Fibroblast of lung (primary cell): ENCODE data around the gene MTNR1A. TPM values are rescaled to one million over a fixed set of nuclear protein-coding genes. Genes with fewer than 3 reads are reported as not detected.

Experiments
- DNase-seq, 2 donors: peaks; one replicate each; pipeline versions ENCODE4 v3.0.0 to v3.0.0-alpha.2; 2010; ENCODE audit warnings: low read depth in 2 of 2
- H2AFZ ChIP-seq: 2 replicates; pipeline ENCODE4 v1.5.1; 2012; ENCODE audit warnings: low read length, control low read depth, inconsistent platforms
- H3K27ac ChIP-seq: 2 replicates; pipeline ENCODE4 v1.5.1; 2011; ENCODE audit warnings: low read length, control low read depth; ENCODE audit not compliant: insufficient read depth
- H3K27me3 ChIP-seq: 2 replicates; pipeline ENCODE4 v1.5.1; 2011; ENCODE audit warnings: mild to moderate bottlenecking, low read length; ENCODE audit not compliant: control insufficient read depth, insufficient read depth
- H3K36me3 ChIP-seq: 2 replicates; pipeline ENCODE4 v1.5.1; 2011; ENCODE audit warnings: low read length; ENCODE audit not compliant: control insufficient read depth, insufficient read depth
- H3K4me1 ChIP-seq: 2 replicates; pipeline ENCODE4 v1.5.1; 2011; ENCODE audit warnings: low read length; ENCODE audit not compliant: control insufficient read depth, insufficient read depth; ENCODE audit errors: extremely low read depth
- H3K4me2 ChIP-seq: 2 replicates; pipeline ENCODE4 v1.5.1; 2011; ENCODE audit warnings: low read length, control low read depth; ENCODE audit not compliant: insufficient read depth; ENCODE audit errors: extremely low read depth
- H3K4me3 ChIP-seq, 4 experiments: fragments of 200-600 bp in 1 of 4; sonication (generic) in 1 of 4; replicated peaks in 1 of 4; 2 replicates each; pipeline ENCODE4 v1.5.1; 2011 to 2016; ENCODE audit warnings: low read length in 4 of 4, low read depth in 3 of 4, mild to moderate bottlenecking in 3 of 4, control low read depth in 2 of 4, inconsistent platforms in 1 of 4, mixed read lengths in 1 of 4; ENCODE audit not compliant: insufficient read depth in 1 of 4; ENCODE audit errors: control extremely low read depth in 1 of 4
- H3K79me2 ChIP-seq: 2 replicates; pipeline ENCODE4 v1.5.1; 2012; ENCODE audit warnings: mild to moderate bottlenecking, low read length, inconsistent platforms; ENCODE audit not compliant: control insufficient read depth, insufficient read depth
- H3K9ac ChIP-seq: 2 replicates; pipeline ENCODE4 v1.5.1; 2011; ENCODE audit warnings: mild to moderate bottlenecking, low read length, control low read depth; ENCODE audit not compliant: insufficient read depth
- H3K9me3 ChIP-seq: 2 replicates; pipeline ENCODE4 v1.5.1; 2012; ENCODE audit warnings: low read depth, low read length; ENCODE audit not compliant: control insufficient read depth, insufficient read depth
- H4K20me1 ChIP-seq: 2 replicates; pipeline ENCODE4 v1.5.1; 2011; ENCODE audit warnings: low read length; ENCODE audit not compliant: control insufficient read depth, insufficient read depth; ENCODE audit errors: extremely low read depth
- CTCF ChIP-seq, 2 donors: IDR thresholded peaks in 1 of 2; conservative IDR thresholded peaks in 1 of 2; 1 replicate in 1 of 2; 2 replicates in 1 of 2; pipeline ENCODE4 v1.5.1; 2011 to 2012; ENCODE audit warnings: low read length in 2 of 2, control low read depth in 1 of 2, inconsistent platforms in 1 of 2, low read depth in 1 of 2, mild to moderate bottlenecking in 1 of 2
- EZH2 ChIP-seq: IDR thresholded peaks from 2 replicates; pipeline ENCODE4 v1.5.1; 2012; ENCODE audit warnings: low read length, control low read depth, mild to moderate bottlenecking; ENCODE audit errors: missing control alignments
- polyA plus RNA-seq, 2 donors: library from polyadenylated mRNA; depleted of rRNA in 1 of 2; stranded (reverse) in 1 of 2; unstranded in 1 of 2; fragments of >200 nt; gene quantifications; 2 replicates each; pipeline ENCODE4 v1.2.1, GENCODE V29; 2011 to 2012; ENCODE audit warnings: missing spikeins in 1 of 2
- total RNA-seq: library from RNA; depleted of rRNA; stranded (reverse); fragments of >200 nt; gene quantifications from 2 replicates; pipeline ENCODE4 v1.2.1, GENCODE V29; 2014

The MTNR1A gene
- total and polyA plus RNA-seq, 2 donors (not counting 1 experiment from before 2014, with no cell fraction given): not detected

- no peak overlapping the region for H2AFZ ChIP-seq
- no peaks in the 10 kb centered on the region for H4K20me1 ChIP-seq
- H3K4me1 ChIP-seq: no peaks in the 10 kb centered on the region
- TF ChIP-seq CTCF (conservative IDR thresholded peaks at IDR 0.05 in 1 of 2, IDR thresholded peaks at IDR 0.05 in 1 of 2; ENCODE audit: low read depth in 1 of 2, low read length in 2 of 2): no peak
- no peak for TF ChIP-seq EZH2
- peaks cover 23% of the 10 kb centered on the region for H3K36me3 ChIP-seq
- H3K9ac ChIP-seq: no peak overlapping the region
- H3K4me3 ChIP-seq: no peak overlapping the region
- no peak overlapping the region for H3K27ac ChIP-seq
- H3K27me3 ChIP-seq: no peaks in the 10 kb centered on the region
- H3K79me2 ChIP-seq: no peaks in the 10 kb centered on the region
- DNase-seq: no peak
- no peak overlapping the region for H3K4me2 ChIP-seq
- no peaks in the 10 kb centered on the region for H3K9me3 ChIP-seq
Observed at GRCh38 chr4:186596346-186596745, 41.0 kb upstream of the MTNR1A start.

- TF ChIP-seq CTCF (conservative IDR thresholded peaks at IDR 0.05 in 1 of 2, IDR thresholded peaks at IDR 0.05 in 1 of 2; ENCODE audit: low read depth in 1 of 2, low read length in 2 of 2): no peak
- TF ChIP-seq EZH2: no peak
- H3K27me3 ChIP-seq: no peaks in the 10 kb centered on the region
- peaks cover 22% of the 10 kb centered on the region for H3K36me3 ChIP-seq
- no peak overlapping the region for H3K4me3 ChIP-seq
- no peaks in the 10 kb centered on the region for H3K4me1 ChIP-seq
- H3K9ac ChIP-seq: no peak overlapping the region
- H3K9me3 ChIP-seq: no peaks in the 10 kb centered on the region
- H3K4me2 ChIP-seq: no peak overlapping the region
- H3K27ac ChIP-seq: no peak overlapping the region
- no peaks in the 10 kb centered on the region for H3K79me2 ChIP-seq
- H2AFZ ChIP-seq: no peak overlapping the region
- no peak for DNase-seq
- H4K20me1 ChIP-seq: no peaks in the 10 kb centered on the region
Observed at GRCh38 chr4:186593587-186593973, 38.2 kb upstream of the MTNR1A start.

- DNase-seq: no peak
- TF ChIP-seq EZH2 (no peak), CTCF (conservative IDR thresholded peaks at IDR 0.05 in 1 of 2, IDR thresholded peaks at IDR 0.05 in 1 of 2; ENCODE audit: low read depth in 1 of 2, low read length in 2 of 2) (no peak)
- Histone ChIP-seq H4K20me1 (no peaks in the 10 kb centered on the region), H3K36me3 (peaks cover 26% of the 10 kb centered on the region), H3K27me3 (no peaks in the 10 kb centered on the region), H3K4me1 (no peaks in the 10 kb centered on the region), H3K9me3 (no peaks in the 10 kb centered on the region), H3K79me2 (no peaks in the 10 kb centered on the region), H3K4me2 (no peak overlapping the region), H2AFZ (no peak overlapping the region), H3K4me3 (no peak overlapping the region), H3K27ac (no peak overlapping the region), H3K9ac (no peak overlapping the region)
Observed at GRCh38 chr4:186592966-186593586, 37.7 kb upstream of the MTNR1A start.
